ENCODE results near the gene ZSCAN22.

- TF ChIP-seq BHLHE40 (IDR thresholded peaks at IDR 0.05; ENCODE audit: low read depth, low read length): peak; percentile 7; the same call in 1 of the 2 replicates
- TF ChIP-seq CEBPB (IDR thresholded peaks at IDR 0.05; ENCODE audit: low read depth, low read length): no peak
Measured at GRCh38 chr19:58380662-58381459, 54.1 kb downstream of the ZSCAN22 start, which contains the start of gene ZNF837.
